CD4-positive, alpha-beta T cell (primary cell): ENCODE measurements around the gene SERPINB6. TPM values are rescaled to one million over a fixed set of nuclear protein-coding genes. Genes with fewer than 3 reads are reported as not detected.
A peak's percentile ranks its signal among the peaks of the same experiment; 100 is the strongest.

Source experiments
- ATAC-seq: fragments of 200-7000 bp; cut with Tn5 transposase; one replicate; pipeline ENCODE4 v1.10.0; 2022; ENCODE audit warnings: mild to moderate bottlenecking; ENCODE audit not compliant: poor library complexity
- CTCF ChIA-PET: fragments of 350-600 bp; sonication (Branson Sonifier 250); formaldehyde crosslinking; loops from one replicate; lab custom pipeline; 2021; ENCODE audit warnings: antibody characterized with exemption, inconsistent platforms; lab: Charles Lee
- POLR2A ChIA-PET: fragments of 350-600 bp; sonication (Branson Sonifier 250); formaldehyde crosslinking; loops from one replicate; lab custom pipeline; 2021; ENCODE audit warnings: antibody characterized with exemption, inconsistent platforms; lab: Charles Lee
- DNase-seq, 14 experiments: peaks; one replicate each; pipeline ENCODE4 v3.0.0-alpha.2; 2013 to 2020; ENCODE audit warnings: mixed read lengths in 2 of 14
- H3K27ac ChIP-seq, 2 donors: one replicate each; pipeline versions ENCODE4 v1.5.1 to v1.7.0; 2013; ENCODE audit warnings: low read length in 2 of 2, low read depth in 1 of 2, mild to moderate bottlenecking in 1 of 2
- H3K27me3 ChIP-seq, 2 experiments: 1 replicate in 1 of 2; 2 replicates in 1 of 2; pipeline versions ENCODE4 v1.6.1 to v1.7.0; 2013; ENCODE audit warnings: low read length in 2 of 2, control low read depth in 1 of 2, mild to moderate bottlenecking in 1 of 2, moderate library complexity in 1 of 2; ENCODE audit not compliant: insufficient read depth in 2 of 2, control insufficient read depth in 1 of 2
- H3K36me3 ChIP-seq: one replicate; pipeline ENCODE4 v1.6.1; 2013; ENCODE audit warnings: low read length, control low read depth; ENCODE audit not compliant: insufficient read depth
- H3K4me1 ChIP-seq: one replicate; pipeline ENCODE4 v1.6.1; 2013; ENCODE audit warnings: low read length, control low read depth; ENCODE audit not compliant: insufficient read depth
- H3K4me3 ChIP-seq: one replicate; pipeline ENCODE4 v1.5.1; 2013; ENCODE audit warnings: mild to moderate bottlenecking, low read length, moderate library complexity
- H3K9me3 ChIP-seq, 2 experiments: 1 replicate in 1 of 2; 2 replicates in 1 of 2; pipeline versions ENCODE4 v1.6.1 to v1.7.0; 2013; ENCODE audit warnings: low read length in 2 of 2, mild to moderate bottlenecking in 2 of 2, control low read depth in 1 of 2, moderate library complexity in 1 of 2; ENCODE audit not compliant: control insufficient read depth in 1 of 2, insufficient read depth in 1 of 2
- H3K27ac Mint-ChIP-seq: one replicate; pipeline ENCODE4 v1.8.0; 2020; ENCODE audit warnings: mixed read lengths
- H3K27me3 Mint-ChIP-seq: one replicate; pipeline ENCODE4 v1.8.0; 2021; ENCODE audit warnings: mixed read lengths
- H3K36me3 Mint-ChIP-seq: one replicate; pipeline ENCODE4 v1.8.0; 2021; ENCODE audit warnings: low read depth, mixed read lengths
- H3K4me1 Mint-ChIP-seq: one replicate; pipeline ENCODE4 v1.8.0; 2021; ENCODE audit warnings: low read depth, mixed read lengths
- H3K4me3 Mint-ChIP-seq: one replicate; pipeline ENCODE4 v1.8.0; 2020; ENCODE audit warnings: mild to moderate bottlenecking, mixed read lengths
- H3K9me3 Mint-ChIP-seq: one replicate; pipeline ENCODE4 v1.8.0; 2020; ENCODE audit warnings: mixed read lengths
- CTCF ChIP-seq: fragments of 200-600 bp; IDR thresholded peaks from one replicate; pipeline ENCODE4 v1.8.0; 2022; ENCODE audit warnings: antibody characterized with exemption, mild to moderate bottlenecking
- intact Hi-C, 2 experiments: fragments of 100-400 bp; cut with DNase I in 1 of 2; cut with micrococcal nuclease in 1 of 2; formaldehyde crosslinking; loops; one replicate each; pipeline versions ENCODE4 v1.15.1 to v1.9.0; 2023 to 2025; cut with DNase I, micrococcal nuclease
- total RNA-seq, 174 experiments: library from RNA in 2 of 174; stranded (reverse) in 2 of 174; gene quantifications; one replicate each; pipeline ENCODE4 v1.2.3 and lab custom pipeline; 2021 to 2026

Gene SERPINB6
- total RNA-seq, 2 experiments from 2014 or later = 11.0 to 11.9 TPM

DNA sequence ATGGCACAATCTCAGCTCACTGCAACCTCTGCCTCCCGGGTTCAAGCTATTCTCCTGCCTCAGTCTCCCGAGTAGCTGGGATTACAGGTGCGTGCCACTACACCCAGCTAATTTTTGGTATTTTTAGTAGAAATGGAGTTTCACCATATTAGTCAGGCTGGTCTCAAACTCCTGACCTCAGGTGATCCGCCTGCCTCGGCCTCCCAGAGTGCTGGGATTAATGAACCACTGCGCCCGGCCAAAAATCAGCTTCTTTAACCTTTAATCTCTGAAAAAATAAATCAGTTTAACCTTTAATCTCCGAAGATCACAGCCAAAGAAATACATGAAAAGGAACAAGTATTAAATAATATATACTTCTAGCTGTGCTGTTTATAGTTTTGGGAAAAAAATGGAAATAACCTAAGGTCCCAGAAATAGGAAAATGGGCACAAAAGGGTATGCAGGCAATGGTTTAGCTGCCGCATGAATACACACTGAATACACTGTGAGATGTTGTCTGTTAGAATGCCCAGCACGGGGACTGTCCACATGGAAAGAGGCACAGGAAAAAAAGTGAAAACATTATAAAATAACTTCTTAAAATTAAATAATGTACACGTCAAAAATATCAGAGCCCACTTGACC is 29.9 kb upstream of the SERPINB6 start:
- H3K4me1 ChIP-seq = peaks cover 32% of the 10 kb centered on the region
- Mint-ChIP-seq H3K4me3 (peak overlapping the region; percentile 93), H3K27me3 (no peaks in the 10 kb centered on the region), H3K4me1 (peaks cover 31% of the 10 kb centered on the region), H3K36me3 (peaks cover 35% of the 10 kb centered on the region), H3K9me3 (no peaks in the 10 kb centered on the region), H3K27ac (peak overlapping the region; percentile 8)
- no peak for TF ChIP-seq CTCF
- no peak overlapping the region for H3K4me3 ChIP-seq
- H3K27me3 ChIP-seq = no peaks in the 10 kb centered on the region
- ChIA-PET CTCF (interaction anchor here (0.7 to 2.6 kb wide), 17 partner anchors 10 to 143 kb away, joined by 3 to 29 read pairs (median 4); partner anchors contain the start of gene RIPK1), POLR2A (interaction anchor here (0.6 to 4.2 kb wide), 8 partner anchors 9 to 68 kb away, joined by 3 to 82 read pairs (median 6); no protein-coding TSS in a partner anchor)
- H3K27ac ChIP-seq = no peak overlapping the region
- H3K36me3 ChIP-seq = peaks cover 14% of the 10 kb centered on the region
- no peaks in the 10 kb centered on the region for H3K9me3 ChIP-seq
- DNase-seq (no peak), ATAC-seq (no peak)
- intact Hi-C loops = loop anchor here in 1 of 2 experiments (1.0 to 2.0 kb wide), 2 partner anchors 22 to 52 kb away; no protein-coding TSS in a partner anchor

GRCh38 chr6:2999618-3000557 is 28.5 kb upstream of the SERPINB6 start, which contains the start of gene NQO2:
NQO2 (plus strand) TSS chr6:2999894; CDS start chr6:3006553, 6,659 bp downstream.
- peak within 1 kb of the TSS; percentile 69 to 76 for H3K27ac ChIP-seq
- CTCF ChIA-PET = interaction anchor here (0.6 to 2.6 kb wide), 6 partner anchors 10 to 110 kb away, joined by 3 to 15 read pairs (median 4); no protein-coding TSS in a partner anchor

More at GRCh38 chr6:2999618-3000557, 28.5 kb upstream of the SERPINB6 start, which contains the start of gene NQO2:
- H3K27me3 Mint-ChIP-seq = no peaks in the 10 kb centered on the region
- peaks cover 5% of the 10 kb centered on the region for H3K36me3 ChIP-seq
- peak; percentile 69 for ATAC-seq
- peak within 1 kb of the TSS; percentile 93 for H3K4me3 Mint-ChIP-seq
- intact Hi-C loops = loop anchor here (1.0 to 2.0 kb wide), 4 partner anchors 23 to 63 kb away; no protein-coding TSS in a partner anchor
- peak within 1 kb of the TSS; percentile 93 for H3K27ac Mint-ChIP-seq
- peak; percentile 82 to 96 (median 90) for DNase-seq
- POLR2A ChIA-PET = interaction anchor here (1.0 to 4.2 kb wide), 14 partner anchors 10 to 158 kb away, joined by 3 to 82 read pairs (median 8); partner anchors contain the start of genes BPHL, RIPK1, SERPINB1 and TUBB2A
- peaks cover 26% of the 10 kb centered on the region for H3K36me3 Mint-ChIP-seq
- peaks cover 31% of the 10 kb centered on the region for H3K4me1 Mint-ChIP-seq
- no peak for TF ChIP-seq CTCF
- H3K27me3 ChIP-seq = no peaks in the 10 kb centered on the region
- no peaks in the 10 kb centered on the region for H3K9me3 ChIP-seq
- H3K4me1 ChIP-seq = peaks cover 32% of the 10 kb centered on the region
- H3K9me3 Mint-ChIP-seq = no peaks in the 10 kb centered on the region
- peak within 1 kb of the TSS; percentile 93 for H3K4me3 ChIP-seq
